KMS-11 (cell line): ENCODE measurements around the gene CRIP1.

Source experiments
- H2AFZ ChIP-seq: fragments of 200-600 bp; sonication (generic); 2 replicates; pipeline ENCODE4 v1.6.1; 2016; ENCODE audit warnings: antibody characterized with exemption, mixed run types, low read depth
- H3K27ac ChIP-seq: fragments of 200-600 bp; sonication (generic); 2 replicates; pipeline ENCODE4 v1.6.1; 2016; ENCODE audit warnings: mild to moderate bottlenecking, mixed run types
- H3K27me3 ChIP-seq: fragments of 200-600 bp; sonication (generic); 2 replicates; pipeline ENCODE4 v1.6.1; 2017; ENCODE audit warnings: mild to moderate bottlenecking, low read depth, mixed run types, moderate library complexity; ENCODE audit not compliant: insufficient read depth
- H3K36me3 ChIP-seq: fragments of 200-600 bp; sonication (generic); 2 replicates; pipeline ENCODE4 v1.6.1; 2017; ENCODE audit warnings: mild to moderate bottlenecking, mixed run types; ENCODE audit not compliant: insufficient read depth
- H3K4me1 ChIP-seq: fragments of 200-600 bp; sonication (generic); 2 replicates; pipeline ENCODE4 v1.6.1; 2016; ENCODE audit warnings: mild to moderate bottlenecking, low read depth, mixed run types; ENCODE audit not compliant: poor library complexity, severe bottlenecking
- H3K4me2 ChIP-seq: fragments of 200-600 bp; sonication (generic); 2 replicates; pipeline ENCODE4 v1.7.0; 2016; ENCODE audit warnings: mild to moderate bottlenecking, mixed run types
- H3K4me3 ChIP-seq: fragments of 200-600 bp; sonication (generic); IDR thresholded peaks from 2 replicates; pipeline ENCODE4 v1.6.1; 2017; ENCODE audit warnings: low read depth, low read length, mixed read lengths; ENCODE audit not compliant: insufficient read depth
- H3K79me2 ChIP-seq: fragments of 200-600 bp; sonication (generic); 2 replicates; pipeline ENCODE4 v1.6.1; 2016; ENCODE audit warnings: low read depth, mixed run types; ENCODE audit not compliant: insufficient read depth
- H3K9ac ChIP-seq: fragments of 200-600 bp; sonication (generic); 2 replicates; pipeline ENCODE4 v1.6.1; 2016; ENCODE audit warnings: mild to moderate bottlenecking, mixed run types
- H4K20me1 ChIP-seq: fragments of 200-600 bp; sonication (generic); 2 replicates; pipeline ENCODE4 v1.6.1; 2016; ENCODE audit warnings: mild to moderate bottlenecking, mixed run types; ENCODE audit not compliant: insufficient read depth
- TF ChIP-seq, protein P1 (sequence below): fragments of 200-600 bp; sonication (generic); conservative IDR thresholded peaks from 2 replicates; pipeline ENCODE4 v1.6.1; 2017; ENCODE audit warnings: low read depth, mild to moderate bottlenecking, antibody characterized with exemption, low read length, moderate library complexity, mixed read lengths

The CRIP1 gene

DNA sequence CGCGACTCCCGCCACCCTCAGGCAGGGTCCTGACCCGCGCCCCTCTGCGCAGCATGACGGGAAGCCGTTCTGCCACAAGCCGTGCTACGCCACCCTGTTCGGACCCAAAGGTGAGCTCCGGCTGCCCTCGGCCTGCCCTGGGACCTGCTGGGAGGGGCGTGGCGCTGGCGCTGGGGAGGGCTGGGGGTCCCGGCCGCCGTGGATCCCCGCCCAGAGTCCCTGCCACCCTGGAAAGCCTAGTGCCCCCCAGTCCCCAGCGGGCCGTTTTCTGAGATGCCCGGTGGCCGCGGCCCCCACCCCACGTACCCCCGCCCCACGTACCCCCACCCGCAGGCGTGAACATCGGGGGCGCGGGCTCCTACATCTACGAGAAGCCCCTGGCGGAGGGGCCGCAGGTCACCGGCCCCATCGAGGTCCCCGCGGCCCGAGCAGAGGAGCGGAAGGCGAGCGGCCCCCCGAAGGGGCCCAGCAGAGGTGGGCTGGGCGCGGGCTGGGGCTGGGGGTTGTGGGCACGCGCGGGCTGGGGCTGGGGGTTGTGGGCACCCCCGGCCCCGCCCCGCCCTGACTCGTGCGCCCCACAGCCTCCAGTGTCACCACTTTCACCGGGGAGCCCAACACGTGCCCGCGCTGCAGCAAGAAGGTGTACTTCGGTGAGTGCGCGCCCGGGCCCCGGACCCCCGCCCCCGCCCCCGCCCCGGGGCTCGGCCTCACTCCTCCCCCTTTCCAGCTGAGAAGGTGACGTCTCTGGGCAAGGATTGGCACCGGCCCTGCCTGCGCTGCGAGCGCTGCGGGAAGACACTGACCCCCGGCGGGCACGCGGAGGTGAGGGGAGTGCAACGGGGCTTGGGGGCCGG is 8.1 kb upstream of the CRIP1 start:
- Histone ChIP-seq H3K36me3 (no peaks in the 10 kb centered on the region), H3K4me1 (peaks cover 44% of the 10 kb centered on the region), H2AFZ (peak overlapping the region; percentile 22; the same call in 1 of the 2 replicates), H3K9ac (no peak overlapping the region), H3K27ac (no peak overlapping the region), H3K79me2 (no peaks in the 10 kb centered on the region), H3K4me3 (no peak overlapping the region), H3K4me2 (peak overlapping the region; percentile 39; the same call in 1 of the 2 replicates), H4K20me1 (no peaks in the 10 kb centered on the region), H3K27me3 (peaks cover 54% of the 10 kb centered on the region)
- TF ChIP-seq, protein P1, sequence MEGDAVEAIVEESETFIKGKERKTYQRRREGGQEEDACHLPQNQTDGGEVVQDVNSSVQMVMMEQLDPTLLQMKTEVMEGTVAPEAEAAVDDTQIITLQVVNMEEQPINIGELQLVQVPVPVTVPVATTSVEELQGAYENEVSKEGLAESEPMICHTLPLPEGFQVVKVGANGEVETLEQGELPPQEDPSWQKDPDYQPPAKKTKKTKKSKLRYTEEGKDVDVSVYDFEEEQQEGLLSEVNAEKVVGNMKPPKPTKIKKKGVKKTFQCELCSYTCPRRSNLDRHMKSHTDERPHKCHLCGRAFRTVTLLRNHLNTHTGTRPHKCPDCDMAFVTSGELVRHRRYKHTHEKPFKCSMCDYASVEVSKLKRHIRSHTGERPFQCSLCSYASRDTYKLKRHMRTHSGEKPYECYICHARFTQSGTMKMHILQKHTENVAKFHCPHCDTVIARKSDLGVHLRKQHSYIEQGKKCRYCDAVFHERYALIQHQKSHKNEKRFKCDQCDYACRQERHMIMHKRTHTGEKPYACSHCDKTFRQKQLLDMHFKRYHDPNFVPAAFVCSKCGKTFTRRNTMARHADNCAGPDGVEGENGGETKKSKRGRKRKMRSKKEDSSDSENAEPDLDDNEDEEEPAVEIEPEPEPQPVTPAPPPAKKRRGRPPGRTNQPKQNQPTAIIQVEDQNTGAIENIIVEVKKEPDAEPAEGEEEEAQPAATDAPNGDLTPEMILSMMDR: no peak

DNA sequence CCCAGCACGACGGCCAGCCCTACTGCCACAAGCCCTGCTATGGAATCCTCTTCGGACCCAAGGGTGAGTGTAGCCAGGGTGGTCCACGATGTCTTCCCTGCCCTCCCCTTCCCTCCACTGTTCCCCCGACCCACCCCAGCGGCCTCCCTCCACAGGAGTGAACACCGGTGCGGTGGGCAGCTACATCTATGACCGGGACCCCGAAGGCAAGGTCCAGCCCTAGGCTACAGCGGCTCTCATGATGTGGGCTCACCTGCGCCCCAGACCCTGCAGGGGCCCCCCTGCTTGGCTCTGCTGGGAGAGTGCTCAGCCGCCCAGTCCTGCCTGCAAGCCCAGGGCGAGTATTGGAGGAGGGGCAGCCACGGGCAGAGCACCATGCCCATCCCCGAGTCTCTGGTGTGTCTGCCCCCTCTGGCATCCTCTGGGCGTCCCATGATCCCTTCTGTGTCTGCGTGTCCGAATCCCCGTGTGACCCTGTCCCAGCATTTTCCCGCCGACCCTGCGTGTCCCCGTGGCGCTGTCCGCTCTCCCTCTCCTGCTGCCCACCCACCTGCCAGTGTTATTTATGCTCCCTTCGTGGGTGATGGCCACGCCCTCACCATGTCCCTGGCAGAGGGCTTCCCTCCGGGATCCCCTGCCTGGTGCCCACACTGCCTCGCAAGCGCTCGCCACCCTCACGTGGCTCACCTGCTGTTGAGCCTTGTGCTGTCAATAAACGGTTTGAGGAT is 7.1 kb upstream of the CRIP1 start:
- H3K27me3 ChIP-seq: peaks cover 54% of the 10 kb centered on the region
- no peak overlapping the region for H3K9ac ChIP-seq
- TF ChIP-seq, protein P1: no peak
- no peaks in the 10 kb centered on the region for H3K36me3 ChIP-seq
- H3K4me1 ChIP-seq: peaks cover 43% of the 10 kb centered on the region
- peak overlapping the region; percentile 25; the same call in 1 of the 2 replicates for H3K4me2 ChIP-seq
- no peak overlapping the region for H3K27ac ChIP-seq
- H3K79me2 ChIP-seq: no peaks in the 10 kb centered on the region
- H4K20me1 ChIP-seq: no peaks in the 10 kb centered on the region
- no peak overlapping the region for H3K4me3 ChIP-seq
- H2AFZ ChIP-seq: no peak overlapping the region

DNA sequence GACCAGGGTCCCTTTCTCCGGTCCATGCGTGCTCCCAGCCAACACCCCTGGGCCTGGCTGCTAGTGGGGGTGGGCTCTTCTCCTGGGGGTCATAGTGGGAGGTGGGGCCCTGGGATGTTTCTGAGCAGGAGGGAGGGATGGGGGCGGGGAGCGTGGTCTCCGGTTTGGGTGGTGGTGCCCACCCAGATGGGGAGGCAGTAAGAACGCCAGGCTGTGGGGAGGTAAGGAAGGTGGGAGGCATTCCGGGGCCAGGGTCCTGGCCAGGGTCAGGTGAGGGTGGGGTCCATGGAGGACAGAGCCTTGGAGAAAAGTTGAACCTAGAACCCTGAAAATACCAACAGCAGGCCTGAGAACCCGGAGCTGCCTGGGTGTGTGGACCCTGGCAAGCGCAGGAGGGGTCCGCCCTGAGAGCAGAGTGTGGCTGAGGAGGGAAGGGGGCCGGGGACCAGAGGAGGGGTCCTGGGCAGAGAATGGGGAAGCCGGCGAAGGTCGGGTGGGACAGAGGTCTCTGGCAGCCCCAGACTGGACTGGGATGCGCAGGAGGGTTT is 6.4 kb upstream of the CRIP1 start:
- peak overlapping the region; percentile 100; the same call in 1 of the 2 replicates for H3K9ac ChIP-seq
- H2AFZ ChIP-seq: no peak overlapping the region
- H4K20me1 ChIP-seq: no peaks in the 10 kb centered on the region
- H3K4me3 ChIP-seq: no peak overlapping the region
- H3K27me3 ChIP-seq: peaks cover 49% of the 10 kb centered on the region
- H3K27ac ChIP-seq: no peak overlapping the region
- peak overlapping the region; percentile 100 for H3K4me2 ChIP-seq
- no peaks in the 10 kb centered on the region for H3K79me2 ChIP-seq
- TF ChIP-seq, protein P1: no peak
- no peaks in the 10 kb centered on the region for H3K36me3 ChIP-seq
- H3K4me1 ChIP-seq: peaks cover 39% of the 10 kb centered on the region

DNA sequence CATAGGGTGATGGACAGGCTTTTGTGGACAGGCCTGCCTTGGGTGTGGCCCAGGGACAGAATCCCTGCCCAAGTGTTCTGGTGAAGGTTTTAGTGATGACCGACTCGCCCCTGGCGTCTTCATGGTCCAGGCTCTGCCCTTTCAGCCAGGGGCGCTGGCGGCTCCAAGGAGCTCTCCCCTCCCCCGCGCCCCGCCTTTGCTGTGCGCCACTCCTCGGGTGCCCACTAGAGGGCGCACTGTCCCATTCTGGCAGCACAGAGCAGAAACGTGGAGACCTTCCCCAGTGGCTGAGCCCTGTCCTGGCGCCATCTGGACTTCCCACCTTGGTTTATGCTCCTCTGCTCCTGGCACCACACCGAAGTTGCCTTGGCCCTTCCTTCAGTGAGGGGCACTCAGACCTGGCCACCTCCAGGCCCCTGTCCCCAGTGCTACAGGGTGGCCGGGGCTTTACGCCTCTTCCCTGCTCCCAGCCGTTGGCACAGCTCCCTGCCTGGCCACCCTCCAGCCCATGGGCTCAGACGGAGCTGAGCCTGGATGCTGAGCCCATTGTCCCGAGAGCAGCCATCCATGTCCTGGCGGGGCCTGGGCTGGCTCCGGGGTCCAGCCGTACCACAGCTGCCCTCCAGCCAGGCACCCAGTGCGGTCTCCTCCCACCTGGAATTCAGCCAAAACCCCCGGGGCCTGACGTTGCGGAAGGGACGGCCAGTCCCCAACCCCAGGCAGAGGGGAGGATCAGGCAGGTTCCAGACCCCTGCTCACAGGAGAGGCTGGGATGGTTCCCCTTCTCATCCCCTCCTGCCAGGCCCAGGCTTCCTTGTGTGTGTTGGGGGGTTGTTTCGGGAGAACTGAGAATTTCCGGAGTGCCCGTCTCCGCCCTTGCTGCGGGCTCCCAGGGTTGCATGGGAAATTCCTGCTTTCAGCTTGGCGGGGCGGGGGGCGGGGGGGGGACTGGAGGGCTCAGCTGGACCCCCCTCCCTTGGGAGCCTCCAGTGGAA is 5.6 kb upstream of the CRIP1 start:
- peak overlapping the region; percentile 99 for H3K27ac ChIP-seq
- peak overlapping the region; percentile 100 for H3K9ac ChIP-seq
- peak overlapping the region; percentile 75 for H3K4me3 ChIP-seq
- peaks cover 41% of the 10 kb centered on the region for H3K27me3 ChIP-seq
- H4K20me1 ChIP-seq: no peaks in the 10 kb centered on the region
- H3K36me3 ChIP-seq: no peaks in the 10 kb centered on the region
- H3K79me2 ChIP-seq: no peaks in the 10 kb centered on the region
- H3K4me1 ChIP-seq: peaks cover 35% of the 10 kb centered on the region
- H2AFZ ChIP-seq: peak overlapping the region; percentile 83
- H3K4me2 ChIP-seq: peak overlapping the region; percentile 100
- TF ChIP-seq, protein P1: peak; percentile 97
